ENCODE data around the gene OR5H1. TPM values are rescaled to one million over a fixed set of nuclear protein-coding genes. Genes with fewer than 3 reads are reported as not detected.
"Not testable (repeated sequence)": the region's sequence is repeated elsewhere in the genome, so short reads cannot be mapped to it uniquely, and the experiment has no call there.

Gene OR5H1
- total and polyA plus RNA-seq, 8 donors: not detected

DNA sequence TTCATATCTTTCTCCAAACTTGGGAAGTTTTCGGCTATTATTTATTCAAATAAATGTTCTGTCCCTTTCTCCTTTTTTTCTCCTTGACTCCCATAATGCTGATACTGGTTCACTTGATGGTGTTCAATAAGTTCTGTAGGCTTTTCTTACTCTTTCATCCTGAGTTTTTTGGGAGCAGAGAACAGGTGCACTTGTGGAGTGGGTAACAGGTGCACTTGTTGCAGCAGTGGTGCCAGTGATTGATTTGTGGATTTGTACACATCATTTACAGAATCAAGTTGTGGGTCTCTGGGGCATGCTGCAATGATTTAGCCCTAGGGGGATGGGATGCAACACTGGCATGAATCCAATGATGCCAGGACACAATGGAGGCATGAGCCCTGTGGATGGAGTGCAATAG is 14.8 kb upstream of the OR5H1 start:
- DNase-seq: no peak
- Histone ChIP-seq H3K9me3 (peaks cover 0 to 36% (median 31%) of the 10 kb centered on the region in 4 donors), H3K4me3 (no peak overlapping the region), H3K4me1 (no peaks in the 10 kb centered on the region), H3K27ac (no peak overlapping the region), H3K36me3 (no peaks in the 10 kb centered on the region), H3K27me3 (no peaks in the 10 kb centered on the region)
- 88 to 100% (median 95%) methylated on average over 1 of the region's 1 CpG for WGBS, 5 donors
- no peak for TF ChIP-seq POLR2AphosphoS5 (IDR thresholded peaks at IDR 0.05)
- TF ChIP-seq, protein P1, sequence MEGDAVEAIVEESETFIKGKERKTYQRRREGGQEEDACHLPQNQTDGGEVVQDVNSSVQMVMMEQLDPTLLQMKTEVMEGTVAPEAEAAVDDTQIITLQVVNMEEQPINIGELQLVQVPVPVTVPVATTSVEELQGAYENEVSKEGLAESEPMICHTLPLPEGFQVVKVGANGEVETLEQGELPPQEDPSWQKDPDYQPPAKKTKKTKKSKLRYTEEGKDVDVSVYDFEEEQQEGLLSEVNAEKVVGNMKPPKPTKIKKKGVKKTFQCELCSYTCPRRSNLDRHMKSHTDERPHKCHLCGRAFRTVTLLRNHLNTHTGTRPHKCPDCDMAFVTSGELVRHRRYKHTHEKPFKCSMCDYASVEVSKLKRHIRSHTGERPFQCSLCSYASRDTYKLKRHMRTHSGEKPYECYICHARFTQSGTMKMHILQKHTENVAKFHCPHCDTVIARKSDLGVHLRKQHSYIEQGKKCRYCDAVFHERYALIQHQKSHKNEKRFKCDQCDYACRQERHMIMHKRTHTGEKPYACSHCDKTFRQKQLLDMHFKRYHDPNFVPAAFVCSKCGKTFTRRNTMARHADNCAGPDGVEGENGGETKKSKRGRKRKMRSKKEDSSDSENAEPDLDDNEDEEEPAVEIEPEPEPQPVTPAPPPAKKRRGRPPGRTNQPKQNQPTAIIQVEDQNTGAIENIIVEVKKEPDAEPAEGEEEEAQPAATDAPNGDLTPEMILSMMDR (IDR thresholded peaks at IDR 0.05): no peak
- no peak for TF ChIP-seq EP300 (IDR thresholded peaks at IDR 0.05)
- TF ChIP-seq POLR2A (IDR thresholded peaks at IDR 0.05): no peak
- intact Hi-C loops (cut with DNase I; ENCODE audit: low total_unique reads): no loop called here

DNA sequence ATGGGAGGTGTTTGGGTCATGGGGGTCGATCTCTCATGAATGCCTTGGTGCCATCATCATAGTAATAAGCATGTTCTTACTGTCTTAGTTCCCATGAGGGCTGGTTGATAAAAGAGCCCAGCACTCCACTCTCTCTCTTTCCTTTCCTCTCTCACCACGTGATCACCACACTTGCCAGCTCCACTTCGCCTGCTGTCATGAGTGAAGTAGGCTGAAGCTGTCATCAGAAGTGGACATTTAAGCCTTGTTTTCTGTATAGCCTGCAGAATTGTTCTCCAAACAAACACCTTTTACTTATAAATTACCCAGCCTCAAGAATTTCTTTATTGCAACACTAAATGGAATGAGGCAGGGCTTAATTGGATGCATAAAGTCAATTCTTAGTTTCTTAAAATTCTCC is 6.1 kb downstream of the OR5H1 start:
- intact Hi-C loops (cut with DNase I; ENCODE audit: low total_unique reads): no loop called here
- WGBS, 5 donors: 54 to 76% (median 68%) methylated on average over 3 of the region's 3 CpGs
- Histone ChIP-seq H3K27ac (no peak overlapping the region), H3K4me3 (no peak overlapping the region), H3K9me3 (no peaks in the 10 kb centered on the region), H3K36me3 (no peaks in the 10 kb centered on the region), H3K27me3 (no peaks in the 10 kb centered on the region), H3K4me1 (no peaks in the 10 kb centered on the region)
- DNase-seq: no peak
- TF ChIP-seq POLR2A (IDR thresholded peaks at IDR 0.05): no peak
- no peak for TF ChIP-seq EP300 (IDR thresholded peaks at IDR 0.05)
- TF ChIP-seq, protein P1 (IDR thresholded peaks at IDR 0.05): no peak
- TF ChIP-seq POLR2AphosphoS5 (IDR thresholded peaks at IDR 0.05): no peak

DNA sequence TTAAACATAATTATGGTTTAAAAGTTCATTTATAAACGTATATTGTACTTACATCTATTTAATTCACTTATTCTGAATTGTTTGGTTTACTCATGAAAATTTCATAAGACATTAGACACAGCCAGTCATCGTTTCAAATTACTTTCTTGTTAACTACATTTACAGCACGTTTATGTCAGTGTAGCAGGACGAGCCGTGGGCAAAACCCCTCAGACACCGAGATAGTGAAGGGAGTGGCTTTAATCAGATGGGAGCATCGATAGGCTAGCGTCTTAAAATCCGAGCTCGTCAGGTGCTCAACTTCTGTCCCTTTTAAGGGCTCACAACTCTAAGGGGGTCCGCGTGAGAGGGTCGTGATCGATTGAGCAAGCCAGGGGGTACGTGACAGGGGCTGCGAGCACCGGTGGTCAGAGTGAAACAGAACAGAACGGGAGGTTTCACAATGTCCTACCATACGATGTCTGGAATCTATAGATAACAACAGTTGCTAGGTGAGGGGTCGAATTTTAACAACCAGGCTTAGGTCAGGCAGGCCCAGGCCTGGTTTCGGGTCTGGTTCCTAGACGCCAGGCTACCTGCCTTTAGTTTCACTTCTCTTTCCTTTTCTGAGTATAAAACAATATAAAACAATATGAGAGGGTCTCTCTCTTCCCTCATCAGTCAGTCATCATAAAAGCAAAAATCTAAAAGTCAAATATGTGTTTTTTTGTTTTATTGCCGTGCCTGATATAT is 7.5 kb downstream of the OR5H1 start:
- intact Hi-C loops (cut with DNase I; ENCODE audit: low total_unique reads); H3K27me3 ChIP-seq; H3K27ac ChIP-seq; H3K36me3 ChIP-seq; DNase-seq; H3K4me3 ChIP-seq; H3K4me1 ChIP-seq; H3K9me3 ChIP-seq: not testable (repeated sequence)
- WGBS, 5 donors: 79 to 85% (median 85%) methylated on average over 22 to 23 of the region's 23 CpGs

DNA sequence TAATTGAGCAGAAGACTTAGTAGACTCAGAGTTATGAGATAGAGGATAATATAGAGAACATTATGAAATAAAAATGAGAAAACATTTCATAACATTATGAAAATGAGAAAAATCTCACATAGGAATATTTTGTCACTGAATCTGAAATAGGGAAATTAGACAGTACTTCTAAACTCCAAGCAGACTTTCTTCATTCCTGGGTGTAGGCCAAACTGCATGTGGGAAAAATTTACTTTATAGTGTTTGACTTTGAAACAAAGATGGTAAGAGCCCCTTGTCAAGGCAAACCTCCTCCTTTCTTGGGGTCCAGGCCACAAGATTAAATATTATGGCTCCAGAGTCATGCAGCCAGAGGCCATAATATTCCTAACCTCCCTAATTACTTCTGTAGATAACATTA is 10.0 kb downstream of the OR5H1 start:
- no peaks in the 10 kb centered on the region for H3K36me3 ChIP-seq
- no peaks in the 10 kb centered on the region for H3K4me1 ChIP-seq
- TF ChIP-seq POLR2A (IDR thresholded peaks at IDR 0.05): no peak
- no peak for TF ChIP-seq EP300 (IDR thresholded peaks at IDR 0.05)
- no peak for TF ChIP-seq POLR2AphosphoS5 (IDR thresholded peaks at IDR 0.05)
- TF ChIP-seq, protein P1 (IDR thresholded peaks at IDR 0.05): no peak
- H3K27ac ChIP-seq: no peak overlapping the region
- no peaks in the 10 kb centered on the region for H3K9me3 ChIP-seq
- intact Hi-C loops (cut with DNase I; ENCODE audit: low total_unique reads): no loop called here
- H3K27me3 ChIP-seq: no peaks in the 10 kb centered on the region
- no peak for DNase-seq
- no peak overlapping the region for H3K4me3 ChIP-seq

DNA sequence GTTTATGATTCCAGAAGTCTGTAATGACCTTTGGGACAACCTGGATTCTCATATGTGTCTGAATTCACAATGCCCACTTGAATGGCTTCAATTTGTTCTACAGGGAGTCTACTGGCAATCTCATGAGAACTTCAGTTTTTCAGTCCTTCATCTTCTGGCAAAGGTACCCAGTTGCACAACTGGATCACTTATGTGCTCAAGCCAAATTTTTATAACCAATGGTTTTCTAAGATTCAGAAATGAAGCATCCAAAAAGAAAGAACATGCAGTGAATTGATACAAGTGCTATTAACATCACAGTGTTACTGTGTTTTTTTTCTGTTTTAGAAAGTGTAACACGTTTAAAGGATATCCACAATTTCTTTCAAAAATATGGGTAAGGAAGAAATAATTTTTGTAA is 16.7 kb downstream of the OR5H1 start, which contains the start of gene OR5H14:
OR5H14 (plus strand) TSS at position 301 of the 400 bp plus-strand sequence. CDS start 1,907 bp downstream, outside the sequence.
- Histone ChIP-seq H3K9me3 (no peaks in the 10 kb centered on the region), H3K27me3 (no peaks in the 10 kb centered on the region), H3K4me3 (no peak within 1 kb of the TSS), H3K36me3 (no peaks in the 10 kb centered on the region), H3K4me1 (no peaks in the 10 kb centered on the region), H3K27ac (no peak within 1 kb of the TSS)
- no peak for DNase-seq
- TF ChIP-seq POLR2AphosphoS5 (IDR thresholded peaks at IDR 0.05) (no peak), EP300 (IDR thresholded peaks at IDR 0.05) (no peak), POLR2A (IDR thresholded peaks at IDR 0.05) (no peak)
- TF ChIP-seq, protein P1 (IDR thresholded peaks at IDR 0.05): no peak
- WGBS, 5 donors: 57 to 83% (median 72%) methylated on average over 1 of the region's 1 CpG
- intact Hi-C loops (cut with DNase I; ENCODE audit: low total_unique reads): no loop called here

Data from stomach (tissue), 9 donors.